Prostate gland (tissue), 2 donors: Measurements from ENCODE around the gene SLC39A11.

Experiments used
- CTCF ChIP-seq, 4 experiments: fragments of 200-600 bp in 2 of 4; fragments of 450-650 bp in 2 of 4; sonication (generic) in 2 of 4; IDR thresholded peaks; 1 replicate in 3 of 4; 2 replicates in 1 of 4; pipeline ENCODE4 v1.5.1; 2016 to 2019; ENCODE audit warnings: antibody characterized with exemption in 4 of 4, mild to moderate bottlenecking in 2 of 4, moderate library complexity in 2 of 4
- POLR2A ChIP-seq: fragments of 450-650 bp; IDR thresholded peaks from one replicate; pipeline ENCODE4 v1.6.1; 2016; ENCODE audit warnings: antibody characterized with exemption, mild to moderate bottlenecking
- POLR2AphosphoS5 ChIP-seq: sonication (generic); formaldehyde crosslinking; IDR thresholded peaks from one replicate; pipeline ENCODE4 v1.6.1; 2017; ENCODE audit warnings: antibody characterized with exemption

GRCh38 chr17:72677714-72678390 is 414.6 kb downstream of the SLC39A11 start:
- TF ChIP-seq POLR2A (no peak), CTCF (IDR thresholded peaks at IDR 0.05) (no peak), POLR2AphosphoS5 (no peak)
